PFSK-1 (cell line): ENCODE data around the gene FEZF2.

Source experiments
- POLR2AphosphoS5 ChIP-seq: IDR thresholded peaks from 2 replicates; pipeline ENCODE4 v1.6.1; 2012; ENCODE audit warnings: low read depth, mild to moderate bottlenecking, control low read depth, low read length, moderate library complexity
- SIN3A ChIP-seq: IDR thresholded peaks from 2 replicates; pipeline ENCODE4 v1.6.1; 2012; ENCODE audit warnings: mild to moderate bottlenecking, low read length, moderate library complexity, borderline replicate concordance; ENCODE audit not compliant: insufficient read depth
- TAF1 ChIP-seq: IDR thresholded peaks from 2 replicates; pipeline ENCODE4 v1.6.1; 2012; ENCODE audit warnings: low read length, control low read depth, borderline replicate concordance; ENCODE audit not compliant: insufficient read depth

DNA sequence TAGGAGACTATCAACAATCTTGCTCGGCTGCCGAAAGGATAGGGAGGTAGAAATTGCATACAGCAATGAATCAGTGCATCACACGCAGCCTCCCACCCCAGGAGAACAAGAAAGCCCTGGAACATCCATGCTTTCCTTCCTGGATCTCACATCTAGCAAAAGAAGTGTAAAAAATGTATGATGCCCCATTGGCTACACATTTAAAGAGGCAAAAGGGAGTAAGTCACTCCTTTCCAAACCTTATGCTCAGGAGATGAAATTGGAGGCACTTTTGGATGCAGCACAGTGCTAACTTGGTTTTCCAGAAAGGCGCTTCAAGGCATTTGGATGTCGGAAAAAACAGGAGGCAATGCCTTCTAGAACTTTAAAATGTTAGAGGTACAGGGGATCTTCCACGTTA is 32.2 kb upstream of the FEZF2 start:
- TF ChIP-seq TAF1 (no peak), POLR2AphosphoS5 (no peak), SIN3A (no peak)
